GM21529 (cell line): Measurements from ENCODE around the gene ADGRB3.
"Not testable (repeated sequence)": the region's sequence is repeated elsewhere in the genome, so short reads cannot be mapped to it uniquely, and the experiment has no call there.

Experiments
- ATAC-seq: cut with Tn5 transposase; IDR thresholded peaks from one replicate; pipeline ENCODE4 v1.9.1; 2021; ENCODE audit not compliant: unreplicated experiment

The ADGRB3 gene

GRCh38 chr6:69391106-69391505, 756.0 kb downstream of the ADGRB3 start:
- ATAC-seq: no peak

- ATAC-seq: no peak
These were observed 757.7 kb downstream of the ADGRB3 start for GRCh38 chr6:69392745-69393144.

- ATAC-seq: no peak
These were observed 763.2 kb downstream of the ADGRB3 start for GRCh38 chr6:69398311-69398710.

GRCh38 chr6:69398729-69399128, 763.6 kb downstream of the ADGRB3 start:
- ATAC-seq: no peak

GRCh38 chr6:69408886-69409285, 773.8 kb downstream of the ADGRB3 start:
- ATAC-seq: no peak

GRCh38 chr6:69416776-69417175, 781.7 kb downstream of the ADGRB3 start:
- no peak for ATAC-seq

GRCh38 chr6:69421269-69421668, 786.2 kb downstream of the ADGRB3 start:
- ATAC-seq: no peak

- ATAC-seq: no peak
These were observed 786.9 kb downstream of the ADGRB3 start for GRCh38 chr6:69422020-69422419.

GRCh38 chr6:69422475-69422874, 787.4 kb downstream of the ADGRB3 start:
- no peak for ATAC-seq

GRCh38 chr6:69423785-69424184, 788.7 kb downstream of the ADGRB3 start:
- no peak for ATAC-seq

GRCh38 chr6:69424581-69424980, 789.5 kb downstream of the ADGRB3 start:
- no peak for ATAC-seq

- ATAC-seq: no peak
These were observed 792.8 kb downstream of the ADGRB3 start for GRCh38 chr6:69427882-69428281.

GRCh38 chr6:69432168-69432567, 797.1 kb downstream of the ADGRB3 start:
- not testable (repeated sequence) for ATAC-seq

GRCh38 chr6:69433116-69433515, 798.0 kb downstream of the ADGRB3 start:
- ATAC-seq: not testable (repeated sequence)

- no peak for ATAC-seq
These were observed 803.0 kb downstream of the ADGRB3 start for GRCh38 chr6:69438113-69438512.
